NCI-H2107 treated with DMSO at 0.1 percent for 48 hours (cell line): Measurements from ENCODE around the gene TNC.
"Not testable (repeated sequence)": the region's sequence is repeated elsewhere in the genome, so short reads cannot be mapped to it uniquely, and the experiment has no call there.

Experiments
- DNase-seq: peaks from one replicate; lab custom pipeline; 2025; ENCODE audit not compliant: unreplicated experiment; lab: John Stamatoyannopoulos, UW

Gene TNC

DNA sequence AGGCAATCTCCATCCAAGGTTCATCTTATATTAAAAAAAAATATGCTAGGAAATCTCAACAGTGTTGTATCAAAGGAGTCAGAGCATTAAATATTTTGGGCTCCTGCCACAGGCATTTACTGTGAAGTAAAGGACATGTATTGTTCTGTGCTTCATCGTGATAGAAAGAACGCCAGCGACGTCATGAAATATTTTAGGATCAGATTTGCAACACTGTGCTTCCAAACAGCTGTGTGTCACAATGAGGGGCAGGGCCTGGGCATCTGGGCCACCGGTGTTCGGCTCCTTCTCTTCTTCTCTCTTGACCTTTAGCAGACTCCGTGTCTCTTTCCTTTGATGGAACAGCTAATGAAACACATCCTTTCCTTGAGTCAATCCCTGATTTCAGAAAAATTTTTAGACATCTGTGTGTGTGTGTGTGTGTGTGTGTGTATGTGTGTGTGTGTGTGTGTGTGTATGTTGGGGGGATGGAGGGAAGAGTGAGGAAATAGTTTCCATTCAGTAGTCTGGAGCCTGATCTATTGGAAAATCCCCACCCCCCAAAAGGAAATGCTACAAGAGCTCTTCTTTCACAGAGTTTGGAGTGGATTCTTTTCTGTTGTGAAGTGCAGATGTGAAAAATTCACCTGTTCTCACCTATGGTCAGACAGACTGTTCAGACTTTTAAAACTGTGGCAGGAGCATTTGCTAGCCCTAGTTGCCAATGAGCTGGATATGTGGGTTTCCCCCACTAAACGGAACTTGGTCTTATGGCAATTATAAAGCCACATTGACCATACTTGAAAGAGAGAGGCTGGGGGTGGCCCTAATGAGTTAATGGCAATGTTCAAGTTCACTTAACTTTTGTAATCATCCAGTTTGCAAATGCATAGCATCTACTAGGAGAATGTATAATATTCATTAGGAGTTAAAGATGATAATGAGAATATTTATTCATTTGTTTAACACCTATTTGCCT lies 18.1 kb upstream of the TNC start:
- DNase-seq, result no peak

DNA sequence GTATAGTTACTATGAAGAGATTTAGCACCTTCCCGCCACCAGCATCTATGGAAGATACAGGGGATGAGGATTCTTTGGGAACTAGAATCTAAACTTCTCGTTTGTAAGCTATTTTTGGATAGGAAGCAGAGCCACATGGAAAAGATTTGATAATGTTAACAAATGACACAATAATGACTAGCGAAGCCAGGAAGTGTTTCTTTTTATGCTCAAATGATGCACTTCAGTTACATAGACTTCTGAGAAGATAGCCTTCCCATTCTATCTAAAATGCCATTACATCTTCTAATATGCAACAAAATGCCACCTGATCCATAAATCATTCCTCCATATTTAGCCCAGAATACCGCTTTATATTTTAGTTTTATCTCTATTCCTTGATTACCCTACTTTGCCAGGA lies 17.0 kb upstream of the TNC start:
- no peak for DNase-seq

DNA sequence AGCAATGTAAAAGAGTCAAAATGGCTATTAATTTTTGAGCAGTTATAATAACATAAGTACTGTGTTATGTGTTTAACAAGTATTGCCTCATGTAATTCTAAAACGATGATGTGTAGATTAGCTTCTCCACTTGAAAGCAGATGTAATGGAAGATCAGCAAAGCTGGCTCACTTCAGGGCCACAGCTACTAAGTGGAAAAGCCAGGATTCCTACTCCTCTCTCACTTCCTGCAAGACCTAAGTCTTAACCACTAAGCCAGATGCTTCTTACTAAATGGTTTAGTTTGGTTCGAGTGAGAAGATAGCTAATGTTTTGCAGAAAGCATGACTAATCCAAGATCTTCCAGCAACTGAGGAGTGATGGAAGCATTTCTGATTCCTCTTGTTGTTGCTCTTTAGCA lies 15.7 kb upstream of the TNC start:
- no peak for DNase-seq

DNA sequence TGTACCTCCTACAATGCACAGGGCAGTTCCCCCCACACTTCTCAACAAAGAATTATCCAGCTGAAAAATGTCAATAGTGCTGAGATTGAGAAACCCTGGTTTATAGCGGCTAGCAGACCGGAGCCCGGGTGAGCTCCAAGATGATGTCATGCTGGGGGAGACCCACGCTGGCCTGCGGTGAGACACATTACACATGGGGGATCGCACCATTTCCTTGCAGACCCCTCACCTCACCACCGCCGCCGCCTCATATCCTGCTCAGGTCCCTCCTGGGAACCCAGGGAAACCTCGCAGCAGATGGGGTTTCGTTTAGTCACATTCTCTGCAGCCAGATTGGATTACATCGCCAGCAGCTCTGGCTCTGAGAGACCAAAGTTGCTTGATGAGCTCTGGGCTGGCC lies 14.7 kb upstream of the TNC start:
- DNase-seq, result no peak

DNA sequence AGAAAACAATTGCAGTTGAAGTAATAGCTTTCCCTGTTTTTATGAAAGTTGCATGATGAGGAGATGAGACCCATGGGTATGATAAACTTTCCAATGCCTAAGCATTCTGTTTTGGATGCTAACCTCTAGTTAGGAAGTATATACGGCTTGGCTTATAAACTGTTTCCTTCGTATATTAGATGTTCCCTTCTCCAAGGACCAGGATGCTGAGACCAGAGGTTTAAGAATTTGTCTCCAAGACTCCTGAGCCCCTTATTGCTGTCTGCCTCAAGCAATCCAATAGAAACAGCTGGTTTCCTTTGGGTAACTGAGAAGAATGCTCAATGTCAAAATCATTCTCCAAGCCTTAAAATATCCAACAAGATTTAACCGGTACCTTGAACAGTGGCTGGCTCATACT lies 12.2 kb upstream of the TNC start:
- DNase-seq, result no peak

DNA sequence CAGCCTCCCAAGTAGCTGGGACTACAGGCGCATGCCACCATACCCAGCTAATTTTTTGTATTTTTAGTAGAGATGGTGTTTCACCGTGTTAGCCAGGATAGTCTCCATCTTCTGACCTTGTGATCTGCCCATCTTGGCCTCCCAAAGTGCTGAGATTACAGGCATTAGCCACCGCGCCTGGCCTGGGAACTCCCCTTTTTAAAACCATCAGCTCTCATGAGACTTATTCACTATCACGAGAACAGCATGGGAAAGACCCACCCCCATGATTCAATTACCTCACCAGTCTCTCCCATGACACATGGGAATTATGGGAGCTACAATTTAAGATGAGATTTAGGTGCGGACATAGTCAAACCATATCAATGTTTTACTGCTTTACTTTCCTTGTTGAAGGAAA lies 10.8 kb upstream of the TNC start:
- not testable (repeated sequence) for DNase-seq

DNA sequence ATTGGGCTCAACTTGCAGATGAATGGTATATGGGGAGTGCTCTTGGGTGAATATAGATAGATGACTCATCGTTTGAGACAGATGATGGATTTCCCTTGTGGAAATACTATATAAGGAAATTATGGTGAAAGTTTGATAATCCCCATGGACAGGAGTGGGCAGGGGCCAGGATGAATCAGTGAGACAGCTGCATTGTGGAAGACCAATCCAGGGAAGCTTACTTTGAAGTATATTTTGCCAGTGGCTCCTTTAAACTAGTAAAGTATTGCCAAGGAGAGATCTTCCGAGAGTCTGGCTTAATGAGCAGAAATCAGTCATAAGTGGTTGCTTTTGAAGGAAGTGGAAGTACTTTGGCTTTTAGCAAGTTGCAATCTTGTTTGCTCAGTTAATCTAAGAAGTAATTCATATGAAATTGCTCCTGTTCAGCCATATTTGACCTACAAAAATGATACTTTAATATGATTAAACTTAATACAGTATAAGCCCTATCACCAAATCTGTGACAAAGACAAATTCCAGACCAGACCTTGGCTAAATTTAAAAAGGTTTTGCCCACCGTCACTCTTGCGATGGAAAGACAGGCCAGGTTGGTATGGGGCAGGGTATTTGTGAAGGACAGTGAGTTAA lies 9.3 kb upstream of the TNC start:
- no peak for DNase-seq

DNA sequence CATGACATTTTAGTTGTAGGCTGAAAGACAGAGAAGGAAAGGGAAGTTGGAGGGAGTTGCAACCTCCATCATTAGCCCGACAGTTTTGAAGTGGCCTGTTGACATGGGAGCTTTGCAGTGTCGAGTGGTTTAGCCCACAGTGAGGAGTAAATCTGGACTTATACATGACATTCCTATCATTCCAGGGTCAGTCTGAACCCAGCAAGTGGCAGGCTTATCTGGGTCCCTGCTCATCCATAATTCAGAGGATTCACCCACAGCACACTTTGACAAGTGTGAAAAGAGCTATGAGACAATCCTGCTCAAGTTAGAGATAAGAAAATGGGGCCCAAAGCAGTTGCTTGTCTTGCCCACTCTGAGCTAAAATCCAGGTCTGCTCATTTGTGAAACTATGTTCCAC lies 8.4 kb upstream of the TNC start:
- DNase-seq, result no peak

DNA sequence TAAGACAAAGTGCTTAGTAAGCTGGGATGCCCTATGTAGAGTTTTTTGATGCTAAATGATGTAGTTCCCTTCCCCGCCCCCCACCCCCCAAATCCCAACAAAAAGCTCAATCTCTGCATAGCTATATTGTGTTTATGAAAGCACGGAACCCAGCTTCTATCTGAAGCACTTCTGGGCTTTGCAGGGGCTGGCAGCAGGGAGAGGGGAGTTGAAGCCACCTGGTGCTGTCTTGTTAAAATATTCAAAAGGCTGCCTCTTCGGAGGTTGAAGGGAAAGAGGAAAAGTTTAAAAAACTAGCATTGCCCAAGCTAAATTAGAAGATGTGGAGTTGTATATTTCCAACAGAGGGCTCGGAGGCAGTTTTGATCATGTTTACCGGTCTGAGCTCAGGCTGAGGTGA lies 5.0 kb upstream of the TNC start:
- no peak for DNase-seq

DNA sequence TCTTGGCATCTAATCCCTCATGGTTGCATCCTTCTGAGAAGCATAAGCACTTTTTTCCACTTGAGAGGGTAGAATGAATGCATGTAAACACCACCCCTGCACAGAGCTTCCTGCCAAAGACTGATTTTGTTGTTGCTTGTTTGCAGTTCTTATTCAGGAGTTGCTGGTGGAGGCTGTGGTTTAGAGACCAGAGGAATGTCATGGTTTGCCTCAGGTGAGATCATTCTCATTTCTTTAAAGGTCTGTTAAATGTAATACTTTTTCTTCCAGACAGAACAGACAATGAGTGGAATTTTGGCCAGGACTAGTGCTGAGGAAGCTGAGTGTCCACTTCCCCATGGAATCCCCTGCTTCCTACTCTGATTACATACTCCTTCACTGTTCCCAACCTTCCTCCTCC lies 3.2 kb upstream of the TNC start:
- no peak for DNase-seq

DNA sequence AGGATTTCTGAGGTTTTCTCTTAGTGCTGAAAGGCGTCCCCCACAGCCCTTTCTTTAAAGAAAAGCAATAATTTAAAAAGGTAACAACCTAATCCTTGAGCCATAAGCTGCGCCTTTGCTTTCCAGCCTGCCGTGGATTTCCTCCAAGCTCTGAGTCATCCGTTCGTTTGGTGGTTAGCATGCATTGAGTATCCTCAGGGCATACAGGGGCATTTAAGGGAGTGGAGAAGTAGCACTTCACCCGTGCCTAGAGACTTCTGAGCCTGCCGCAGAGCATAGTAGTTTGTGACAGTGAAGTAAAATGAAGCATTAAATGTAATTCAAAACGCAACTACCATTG lies 892 bp upstream of the TNC start:
- DNase-seq, result no peak

DNA sequence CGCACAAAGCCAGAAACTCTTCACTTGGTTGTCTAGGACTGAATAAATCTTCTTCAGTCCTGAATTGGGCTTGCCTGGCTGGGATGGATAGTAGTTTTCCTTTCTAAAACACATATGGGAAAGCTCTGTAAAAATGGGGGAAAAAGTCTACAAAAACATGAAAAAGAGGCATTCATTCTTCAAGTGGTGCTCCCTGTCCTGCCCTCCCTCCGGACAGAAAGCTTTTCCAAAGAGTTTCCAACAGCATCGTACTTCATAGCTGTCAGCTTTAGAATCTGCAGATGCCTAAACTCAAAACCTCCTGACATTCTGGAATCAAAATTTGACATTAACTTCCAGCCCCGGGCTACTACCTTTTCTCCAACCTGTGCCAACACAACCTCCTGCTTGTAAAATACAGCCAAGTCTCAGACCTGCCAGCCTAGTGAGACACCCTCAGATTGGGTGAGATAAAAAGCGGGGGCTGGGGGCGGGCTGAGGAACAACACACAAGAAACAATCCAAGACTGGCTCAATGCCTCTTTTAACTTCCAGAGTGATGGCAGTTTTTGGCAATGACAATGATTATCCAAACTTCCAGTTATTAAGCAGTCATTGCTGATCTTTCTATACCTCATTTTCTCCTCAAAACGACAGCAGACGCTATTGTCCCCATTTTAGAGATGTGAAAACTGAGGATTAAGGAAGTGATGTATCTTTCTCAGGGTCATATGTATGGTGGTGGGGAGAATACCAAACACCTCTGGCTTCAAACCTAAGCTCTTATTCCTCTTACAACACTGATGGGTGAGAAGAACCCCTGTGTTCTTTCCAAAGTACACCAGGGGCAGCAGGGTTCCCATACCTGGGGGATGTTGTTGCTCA lies 1.3 kb downstream of the TNC start:
- no peak for DNase-seq

DNA sequence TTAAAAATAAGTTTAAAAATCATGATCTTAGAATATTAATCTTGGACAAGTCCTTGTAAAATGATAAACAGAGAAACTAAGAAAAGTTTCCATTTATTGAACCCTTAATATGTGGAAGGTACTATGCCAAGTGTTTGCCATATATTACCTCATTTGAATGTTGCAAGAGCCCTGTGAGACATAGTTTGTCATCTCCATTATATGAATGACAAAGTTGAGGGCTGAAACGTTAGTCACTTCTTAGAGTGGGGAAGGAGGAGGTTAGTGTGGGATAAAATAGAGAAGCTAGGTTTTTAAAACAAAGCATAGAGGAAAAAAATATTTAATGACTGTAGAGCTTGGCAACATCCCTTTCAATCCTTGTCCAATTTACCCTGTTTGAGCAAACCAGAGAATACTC lies 2.0 kb downstream of the TNC start:
- no peak for DNase-seq

DNA sequence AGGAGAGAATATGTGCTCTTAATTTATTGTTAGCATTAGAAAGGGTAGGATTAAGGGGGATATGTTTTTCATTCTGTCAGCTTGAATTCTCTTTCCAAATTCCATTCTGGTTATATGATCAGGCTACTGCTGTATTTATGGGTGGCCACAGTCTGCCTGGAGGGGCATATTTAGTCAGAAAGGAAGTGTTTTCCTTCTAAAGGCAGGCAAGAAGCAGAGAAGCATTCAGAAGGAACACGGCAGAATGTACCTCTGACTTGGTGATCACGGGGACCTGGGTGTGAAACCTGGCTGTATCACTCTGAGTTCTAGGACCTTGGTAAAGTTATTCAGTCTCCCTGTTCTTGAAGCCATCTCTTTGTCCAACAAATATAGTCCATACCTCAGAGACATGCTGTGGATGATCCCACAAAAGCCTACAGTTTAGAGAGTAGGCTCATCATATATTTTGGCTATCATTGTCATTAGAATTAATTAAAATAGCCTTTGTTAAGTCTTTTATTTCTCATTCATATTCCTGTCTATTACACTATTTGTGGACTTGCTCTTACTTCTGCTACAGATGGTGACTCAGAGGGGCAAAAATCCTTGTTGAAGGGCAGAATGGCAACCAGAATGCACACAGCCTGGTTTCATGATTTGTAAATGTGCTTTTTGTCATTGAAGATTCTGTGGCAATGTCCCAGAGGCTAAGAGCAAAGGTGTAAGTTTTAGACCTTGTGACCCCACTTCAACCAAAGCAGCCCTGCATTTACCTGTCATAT lies 2.7 kb downstream of the TNC start:
- DNase-seq, result no peak

DNA sequence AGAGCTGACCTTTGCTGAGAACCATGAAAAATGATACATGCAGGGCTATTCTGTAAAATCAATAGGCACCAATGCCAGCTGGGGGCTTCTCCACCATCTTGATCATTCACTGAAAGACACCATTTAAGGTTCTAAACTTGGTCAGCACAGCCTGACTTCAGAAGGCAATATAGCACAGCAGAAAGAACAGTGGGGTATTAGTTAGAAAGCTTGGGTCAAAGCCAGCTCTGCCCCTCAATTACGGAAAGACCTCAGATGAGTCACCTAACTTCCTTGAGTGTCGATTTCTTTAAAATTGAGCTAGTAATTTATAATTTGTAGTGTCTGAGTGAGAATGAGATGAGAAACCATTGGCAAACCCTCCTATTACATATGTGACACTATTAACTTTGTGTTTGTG lies 3.4 kb downstream of the TNC start:
- DNase-seq, result no peak

DNA sequence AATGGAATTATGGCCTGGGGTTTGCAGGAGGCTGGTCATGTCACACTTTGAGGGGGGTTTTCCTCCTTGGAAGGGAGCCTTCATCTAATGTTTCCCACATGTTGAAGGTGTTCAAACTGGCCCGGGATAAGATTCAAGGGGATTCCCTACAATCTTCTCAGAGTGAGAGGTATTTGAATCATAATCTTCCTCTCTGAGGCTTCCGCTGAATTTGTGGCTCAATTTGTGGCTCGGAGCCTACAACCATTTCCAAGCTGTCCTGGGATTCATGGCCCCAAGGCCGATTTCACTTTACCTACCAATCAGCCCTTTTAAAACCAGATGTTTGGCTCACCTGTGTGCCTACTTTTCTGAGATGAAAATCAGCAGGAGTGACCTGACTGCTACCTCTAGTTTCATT lies 3.9 kb downstream of the TNC start:
- no peak for DNase-seq

DNA sequence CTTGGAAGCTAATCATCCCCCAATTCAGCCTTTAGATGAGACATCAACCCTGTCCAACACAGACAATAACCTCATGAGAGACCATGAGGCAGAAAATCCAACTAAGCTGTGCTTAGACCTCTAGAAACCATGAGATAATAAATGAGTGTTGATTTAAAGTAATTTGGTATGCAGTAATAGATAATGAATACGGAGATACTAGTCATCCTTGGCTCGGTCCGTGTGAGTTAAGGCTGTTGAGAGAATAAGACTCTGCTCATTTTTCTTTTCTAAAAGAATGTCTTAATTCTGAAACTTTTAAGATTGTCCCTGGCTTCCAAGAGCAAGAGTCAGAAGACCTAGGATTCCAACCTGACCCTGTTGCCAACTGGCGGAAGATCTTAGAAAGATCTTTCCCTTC lies 6.1 kb downstream of the TNC start:
- DNase-seq, result no peak

DNA sequence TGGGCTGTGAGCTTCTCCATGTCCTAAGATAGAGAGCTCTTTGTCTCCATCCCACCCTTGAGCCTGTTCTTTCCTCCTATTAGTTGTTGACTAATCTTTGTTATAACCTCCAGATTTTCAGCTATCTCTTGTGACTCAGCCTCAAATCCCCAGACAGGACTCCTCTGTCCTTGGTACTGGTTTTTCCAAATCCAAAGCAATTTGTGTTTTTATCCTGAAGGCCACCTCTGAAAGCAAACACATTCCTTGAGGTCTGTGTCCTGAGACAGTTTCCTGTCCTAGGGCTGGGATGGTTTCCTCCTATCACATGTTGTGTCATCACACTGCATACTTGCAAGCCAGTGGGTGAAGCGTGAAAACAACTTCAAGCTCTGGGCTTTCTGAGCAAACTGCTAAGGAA lies 8.5 kb downstream of the TNC start:
- no peak for DNase-seq

DNA sequence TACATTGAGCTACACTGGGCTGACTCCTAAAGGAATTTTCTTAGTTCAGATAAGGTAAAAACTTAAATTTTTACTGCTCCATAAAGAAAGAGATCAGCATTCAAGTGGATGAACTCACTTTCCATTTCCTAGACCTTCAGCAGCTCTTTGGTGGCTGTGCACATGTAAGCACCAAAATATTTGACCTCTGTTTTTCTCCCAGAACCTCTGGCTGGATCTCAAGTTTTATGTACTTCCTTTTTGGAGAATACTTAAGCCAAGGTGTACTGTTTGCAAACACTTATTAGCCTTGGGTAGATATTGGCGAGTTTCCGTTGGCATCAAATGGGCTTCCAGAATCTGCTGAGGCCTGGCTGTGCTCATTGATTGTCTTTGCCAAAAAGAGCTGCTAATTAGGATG lies 10.3 kb downstream of the TNC start:
- DNase-seq, result no peak

DNA sequence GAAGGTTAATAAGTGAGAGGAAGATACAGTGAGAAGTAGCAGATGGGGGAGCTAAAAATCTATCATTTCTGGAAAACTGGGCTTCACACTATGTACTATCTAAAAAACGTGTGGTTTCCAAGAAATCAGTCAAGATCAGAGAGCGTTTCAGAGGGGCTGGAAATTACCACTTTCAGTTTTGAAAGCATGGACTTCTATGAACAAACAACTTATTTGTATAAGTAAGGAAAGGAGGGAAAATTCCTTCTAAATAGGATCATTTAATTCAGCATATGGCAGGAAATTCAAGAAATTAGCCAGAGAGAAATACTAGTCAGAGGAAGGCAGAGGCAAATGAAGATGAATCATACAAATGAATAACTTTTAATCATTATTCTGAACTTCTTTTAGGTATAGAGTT lies 11.3 kb downstream of the TNC start:
- DNase-seq, result no peak

DNA sequence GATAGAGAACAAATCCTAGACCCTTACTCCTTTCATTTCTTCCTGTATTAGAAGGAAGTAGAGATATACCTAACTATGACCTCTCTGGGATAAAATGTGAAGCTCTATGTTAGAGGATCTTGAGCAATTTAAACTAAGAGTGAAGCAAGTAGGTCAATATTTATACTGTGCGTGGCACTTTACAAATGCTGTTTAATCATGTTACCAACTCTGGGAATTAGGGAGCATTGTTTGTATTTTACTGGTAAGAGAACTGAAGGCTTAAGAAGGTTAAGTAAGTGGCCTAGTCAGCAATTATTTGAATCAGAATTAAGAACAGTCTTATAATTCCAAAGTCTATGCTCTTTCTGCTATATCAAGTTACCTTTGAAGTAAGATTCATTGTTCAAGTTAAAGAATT lies 12.0 kb downstream of the TNC start:
- DNase-seq, result no peak
